Esophagus mucosa (tissue), 1 donor: Measurements from ENCODE around the gene AP1B1. TPM values are rescaled to one million over a fixed set of nuclear protein-coding genes. Genes with fewer than 3 reads are reported as not detected.
"Not testable (repeated sequence)": the region's sequence is repeated elsewhere in the genome, so short reads cannot be mapped to it uniquely, and the experiment has no call there.

Experiments used
- ATAC-seq: fragments of 200-7000 bp; cut with Tn5 transposase; one replicate; pipeline ENCODE4 v1.9.1; 2020
- total RNA-seq: library from RNA; stranded (reverse); gene quantifications from one replicate; pipeline ENCODE4 v1.2.4, GENCODE V29; 2023
- donor health status: DM: yes; HTN: yes; CAD: no.

AP1B1 gene
- total RNA-seq, 1 donor from 2014 or later, result 80.8 TPM

DNA sequence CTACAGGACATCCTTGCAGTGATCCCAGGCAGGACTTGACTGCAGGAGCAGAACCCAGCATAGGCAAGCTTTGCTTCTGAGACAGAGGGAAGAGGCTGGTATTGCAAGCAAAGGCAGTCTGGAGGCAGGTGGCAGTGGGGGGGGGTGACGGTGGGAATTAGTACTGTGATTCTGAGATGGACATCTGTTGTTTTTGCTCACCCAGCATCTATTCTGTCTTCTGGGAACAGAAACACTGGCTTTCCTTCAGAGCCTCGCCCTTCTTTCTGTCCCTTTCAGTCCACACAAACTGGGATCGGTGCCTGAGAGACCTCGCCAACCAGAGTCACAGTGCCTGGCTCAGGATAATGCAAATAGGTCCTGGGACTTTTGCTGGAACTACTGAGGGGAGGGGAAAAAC lies 41.7 kb downstream of the AP1B1 start:
- ATAC-seq, result no peak

DNA sequence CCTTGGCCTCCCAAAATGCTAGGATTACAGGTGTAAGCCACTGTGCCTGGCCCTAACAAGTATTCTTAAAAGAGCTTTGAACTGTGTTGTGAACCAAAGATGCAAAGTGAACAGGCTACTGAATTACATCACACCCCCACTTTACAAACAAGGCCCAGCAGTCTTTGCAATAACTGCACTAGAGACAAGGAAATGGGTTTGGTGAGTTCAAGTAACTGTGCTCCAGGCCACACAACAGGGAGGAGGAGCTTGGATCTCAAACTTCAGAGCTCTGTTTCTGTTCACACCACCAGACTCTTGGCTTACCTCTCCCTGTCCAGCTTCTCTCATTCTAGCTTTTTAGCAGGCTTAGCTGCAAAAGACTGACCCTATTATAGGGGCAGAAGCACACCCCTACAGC lies 42.4 kb downstream of the AP1B1 start:
- ATAC-seq, result no peak

DNA sequence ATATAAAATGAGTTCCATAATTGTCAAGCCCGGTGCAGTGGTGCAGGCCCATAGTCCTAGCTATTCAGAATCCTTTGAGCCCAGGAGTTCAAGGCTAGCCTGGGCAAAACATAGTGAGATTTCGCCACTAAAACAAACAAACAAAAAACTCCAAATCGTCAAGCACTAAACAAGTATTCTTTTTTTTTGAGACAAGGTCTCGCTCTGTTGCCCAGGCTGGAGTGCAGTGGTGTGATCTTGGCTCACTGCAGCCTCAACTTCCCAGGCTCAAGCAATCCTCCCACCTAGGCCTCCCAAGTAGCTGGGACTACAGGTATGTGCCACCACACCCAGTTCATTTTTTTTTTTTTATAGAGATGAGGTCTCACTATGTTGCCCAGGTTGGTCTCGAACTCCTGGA lies 43.5 kb downstream of the AP1B1 start:
- ATAC-seq, result not testable (repeated sequence)

DNA sequence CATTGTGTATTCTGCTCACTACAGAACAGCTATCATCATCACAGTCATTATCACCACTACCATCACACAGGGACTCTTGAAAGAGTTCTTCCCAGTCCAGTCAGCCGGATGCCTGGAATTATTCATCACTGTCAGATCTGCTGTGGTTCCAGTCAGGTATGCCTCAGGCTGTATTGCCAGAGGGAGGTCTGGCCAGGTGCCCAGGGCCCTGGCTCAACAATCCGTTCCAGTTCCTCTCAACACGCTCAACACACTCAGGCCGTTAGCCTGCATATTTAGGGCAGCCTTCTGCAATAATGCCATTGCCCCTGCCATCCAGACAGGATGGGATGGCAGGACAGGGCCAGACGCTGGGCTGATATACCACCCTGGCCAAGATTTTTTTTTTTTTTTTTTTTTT lies 44.2 kb downstream of the AP1B1 start:
- ATAC-seq, result peak; percentile 34

DNA sequence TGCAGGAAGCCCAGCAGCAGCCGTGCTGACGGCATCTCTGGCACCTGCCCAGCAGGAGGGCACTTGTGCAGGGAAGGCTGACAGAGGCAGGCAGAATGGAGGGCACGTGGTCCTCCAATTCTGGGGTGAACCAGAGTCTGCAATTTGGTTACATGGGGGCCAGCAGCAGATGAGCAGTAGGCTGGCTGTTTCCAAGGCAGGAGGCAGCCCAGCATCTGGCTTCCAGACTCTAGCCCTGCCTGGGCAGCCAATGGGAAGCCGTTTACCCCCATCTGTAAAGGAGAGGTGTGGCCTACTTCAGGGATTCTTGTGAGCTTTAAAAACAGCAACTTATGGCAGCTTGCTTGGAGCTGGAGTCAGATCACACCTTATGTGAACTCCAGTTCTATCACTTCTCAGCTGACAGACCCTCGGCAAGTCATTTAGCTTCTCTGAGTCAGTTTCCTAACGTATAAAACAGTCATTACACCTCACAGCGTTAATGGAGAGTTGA lies 45.0 kb downstream of the AP1B1 start:
- no peak for ATAC-seq

DNA sequence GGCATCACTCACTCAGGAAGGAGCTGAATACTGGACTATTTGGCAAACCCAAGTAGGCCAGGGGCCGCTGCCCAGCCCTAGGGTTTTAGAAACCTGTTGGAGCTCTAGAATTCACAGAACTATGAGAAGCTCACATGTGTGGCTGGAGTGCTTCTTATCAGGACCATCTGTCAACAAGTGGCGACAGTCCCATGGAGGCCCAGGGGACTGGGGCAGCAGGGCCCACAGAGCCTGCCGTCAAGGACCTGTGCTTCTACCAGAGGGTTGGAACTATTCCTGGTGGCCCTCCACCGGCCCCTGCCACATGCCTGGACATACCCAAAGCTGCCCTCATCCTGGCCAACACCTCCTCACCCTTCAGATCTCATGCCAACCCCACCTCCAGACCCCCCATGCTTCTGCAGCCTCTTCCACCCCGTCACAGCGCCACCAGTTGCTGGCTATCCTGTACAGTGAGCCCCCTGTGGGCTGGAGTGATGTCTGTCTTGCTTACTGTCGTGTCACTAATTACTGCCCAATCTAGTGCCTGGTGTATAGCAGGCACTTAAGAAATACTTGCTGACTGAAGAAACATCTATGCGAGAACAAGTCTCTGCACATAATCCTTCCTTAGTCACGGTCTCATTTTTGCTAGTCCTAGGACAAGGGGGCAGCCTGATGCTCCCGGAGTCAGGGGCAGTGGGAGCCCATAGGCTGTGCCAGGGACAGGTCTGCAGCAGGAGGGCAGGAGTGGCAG lies 45.6 kb downstream of the AP1B1 start:
- peak; percentile 6 for ATAC-seq

DNA sequence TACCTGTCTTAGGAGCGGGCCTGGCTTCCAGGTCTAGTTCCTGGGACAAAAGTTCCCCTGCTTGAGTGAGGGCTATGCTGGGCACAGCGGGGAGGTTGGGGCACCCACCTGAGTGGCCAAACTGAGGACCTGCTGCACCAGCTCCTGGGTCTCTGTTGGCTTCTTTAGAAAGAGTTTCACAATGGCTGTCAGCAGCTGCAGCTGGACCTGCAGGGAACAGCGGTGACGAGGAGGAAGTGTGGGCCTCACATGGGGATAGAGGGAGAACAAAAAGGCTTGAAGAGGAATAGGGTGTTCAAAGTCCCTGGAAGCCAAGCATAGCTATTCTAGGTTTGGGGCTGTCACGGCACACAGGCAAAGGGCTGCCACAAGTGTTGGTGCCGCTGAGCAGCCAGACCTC lies 46.2 kb downstream of the AP1B1 start:
- ATAC-seq, result no peak

DNA sequence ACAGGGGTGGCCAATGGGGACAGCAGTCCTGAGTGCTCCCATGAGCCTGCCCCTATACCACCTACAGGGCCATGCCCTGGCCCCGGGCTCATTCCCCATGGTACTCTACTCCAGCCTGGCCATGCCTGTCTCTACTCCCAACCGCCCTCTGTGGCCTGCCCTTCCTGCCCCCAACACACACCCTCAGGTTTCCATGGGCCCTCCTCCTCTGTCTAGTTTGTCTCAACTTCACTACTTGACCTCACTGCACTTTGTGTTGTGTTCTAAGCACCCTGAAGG lies 46.6 kb downstream of the AP1B1 start:
- ATAC-seq, result no peak

DNA sequence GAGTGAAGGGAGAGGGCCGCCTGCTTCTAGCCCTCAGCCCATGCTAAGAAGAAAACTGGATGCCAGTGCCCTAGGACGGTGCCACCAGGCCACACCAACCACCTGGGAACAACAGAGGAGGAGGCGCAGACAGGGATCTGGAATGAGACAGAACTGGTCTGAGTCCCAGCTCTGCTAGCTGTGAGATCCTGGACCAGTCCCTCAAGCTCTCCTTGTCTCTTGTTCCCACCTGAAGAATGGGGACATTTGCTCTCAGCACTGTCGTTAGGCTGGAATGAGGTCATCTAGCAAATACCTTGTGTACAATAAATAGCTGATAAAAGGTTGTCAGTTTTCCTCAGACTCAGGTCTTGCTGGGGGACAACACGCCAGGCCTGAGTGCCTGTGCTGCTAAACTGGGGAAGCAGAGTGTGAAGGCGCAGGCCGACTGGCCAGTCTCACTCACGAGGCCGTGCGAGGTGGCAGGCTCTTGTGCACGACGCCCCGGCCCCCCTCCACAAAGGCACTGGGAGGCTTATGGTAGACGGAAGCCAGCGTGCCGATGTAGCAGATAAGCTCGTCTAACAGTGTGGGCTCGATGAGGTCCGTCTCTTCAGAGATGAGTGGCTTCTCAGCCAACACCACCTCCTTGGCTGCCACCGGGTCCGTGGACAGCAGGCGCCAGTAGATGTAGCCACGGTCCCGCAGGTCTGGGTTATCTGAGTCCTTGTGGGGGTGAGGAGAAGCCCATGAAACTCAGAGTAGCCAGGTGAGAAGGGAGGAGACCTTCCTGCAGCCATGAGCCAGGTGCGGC lies 47.1 kb downstream of the AP1B1 start:
- no peak for ATAC-seq

DNA sequence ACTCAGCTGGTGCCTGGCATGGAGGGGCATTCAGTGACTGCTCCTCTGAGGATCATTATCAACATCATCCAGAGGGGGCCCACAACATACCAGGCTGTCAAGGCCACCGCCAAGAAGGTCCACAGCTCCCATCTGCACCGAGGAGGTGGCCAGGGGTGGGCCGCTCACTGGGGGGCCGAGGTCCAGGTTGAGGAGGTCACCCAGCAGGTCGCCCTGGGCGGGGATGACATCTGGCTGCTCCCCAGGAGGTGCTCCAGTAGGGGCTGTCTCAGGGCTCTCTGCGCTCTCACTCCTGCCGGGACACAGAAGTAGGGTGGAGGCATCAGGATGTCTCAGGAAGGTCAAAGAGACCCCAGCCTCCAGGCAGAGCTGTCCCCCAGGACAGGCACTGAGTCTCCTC lies 47.8 kb downstream of the AP1B1 start:
- ATAC-seq, result no peak

DNA sequence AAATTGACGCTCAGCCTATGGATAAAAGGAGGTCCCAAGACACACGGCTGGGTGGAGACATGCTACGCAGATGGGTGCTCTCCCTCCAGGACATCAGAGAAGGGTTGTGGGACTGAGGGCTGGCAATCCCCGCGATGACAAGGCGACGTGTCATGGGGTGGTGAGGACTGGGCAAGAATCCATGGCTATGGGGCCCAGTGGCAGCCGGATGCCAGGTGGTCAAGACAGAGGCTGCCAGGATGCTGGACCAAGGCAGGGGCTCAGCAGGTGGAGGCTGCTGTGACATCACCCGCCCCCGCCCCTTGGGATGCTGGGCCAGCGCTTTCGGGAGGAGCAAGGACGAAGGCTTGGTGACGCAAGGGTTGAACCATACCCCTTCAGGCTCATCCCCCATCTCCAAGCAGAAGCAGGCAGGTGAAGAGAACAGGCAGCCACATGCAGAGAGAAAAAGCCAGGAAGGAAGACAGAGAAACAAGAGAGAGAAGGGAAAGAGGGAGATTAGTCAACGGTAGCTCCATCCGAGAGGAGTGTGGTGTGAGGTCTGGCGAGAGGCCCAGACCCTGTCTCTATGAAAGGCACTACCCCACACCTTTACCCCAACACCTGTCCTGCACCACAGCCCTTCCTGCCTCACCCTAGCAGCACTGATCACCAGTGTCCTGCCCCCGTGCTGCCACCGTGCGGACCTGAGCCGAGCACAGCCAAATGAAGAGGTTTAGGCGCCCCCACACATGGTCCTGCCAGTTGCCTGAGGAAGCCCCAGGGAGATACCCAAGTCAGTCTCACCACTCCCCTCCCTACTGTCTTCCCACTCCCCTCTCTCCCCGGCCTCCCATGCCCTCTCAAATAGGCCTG lies 48.8 kb downstream of the AP1B1 start:
- peak; percentile 49 for ATAC-seq

DNA sequence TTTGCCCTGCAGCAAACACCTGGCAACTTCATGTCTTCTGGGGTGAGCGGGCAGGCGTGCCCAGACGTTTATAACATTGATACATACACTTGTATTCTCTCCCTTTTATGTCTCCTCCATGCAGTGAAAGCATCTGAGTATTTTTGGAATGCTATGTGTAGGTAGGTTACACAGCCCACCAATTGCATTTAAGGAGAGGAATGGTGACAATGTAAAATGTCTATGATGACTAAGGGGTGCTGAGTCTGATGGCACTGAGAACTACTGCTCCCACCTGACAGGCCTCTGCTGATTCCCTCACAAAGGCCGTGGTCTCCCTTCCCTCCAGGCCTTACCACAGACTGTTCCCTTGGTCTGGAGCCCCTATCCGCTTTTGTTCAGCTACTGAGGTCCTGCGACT lies 50.0 kb downstream of the AP1B1 start:
- no peak for ATAC-seq

DNA sequence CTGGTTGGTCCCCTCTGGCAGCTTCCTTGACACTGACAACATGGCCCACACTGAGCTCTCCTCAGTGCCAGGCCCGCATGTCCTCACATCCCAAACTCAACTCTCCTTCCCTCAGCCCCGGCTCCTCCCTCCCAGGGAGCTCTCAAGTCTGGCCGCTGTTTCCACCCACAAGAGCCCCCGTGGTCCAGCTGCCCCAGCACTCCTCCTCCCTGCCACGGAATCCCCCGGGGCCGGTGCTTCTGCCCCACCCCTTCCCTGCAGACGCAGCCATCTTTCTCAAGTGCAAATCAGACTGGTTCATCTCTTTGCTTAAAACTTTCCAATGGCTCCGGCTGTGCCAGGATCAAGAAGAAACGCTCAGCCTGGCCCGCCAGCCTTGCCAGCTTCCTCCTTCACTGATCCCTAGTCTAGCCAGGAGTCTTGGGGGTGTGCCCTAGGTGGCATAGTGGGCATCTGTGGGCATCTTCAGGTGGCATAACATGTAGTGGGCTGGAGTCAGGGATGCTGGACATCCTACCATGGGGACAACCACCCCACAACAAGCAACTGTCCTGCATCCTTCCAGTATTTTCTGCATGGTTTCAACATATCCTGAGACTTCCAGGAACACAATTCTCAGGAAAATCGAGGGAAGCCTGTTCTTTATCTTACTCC lies 50.6 kb downstream of the AP1B1 start:
- no peak for ATAC-seq

DNA sequence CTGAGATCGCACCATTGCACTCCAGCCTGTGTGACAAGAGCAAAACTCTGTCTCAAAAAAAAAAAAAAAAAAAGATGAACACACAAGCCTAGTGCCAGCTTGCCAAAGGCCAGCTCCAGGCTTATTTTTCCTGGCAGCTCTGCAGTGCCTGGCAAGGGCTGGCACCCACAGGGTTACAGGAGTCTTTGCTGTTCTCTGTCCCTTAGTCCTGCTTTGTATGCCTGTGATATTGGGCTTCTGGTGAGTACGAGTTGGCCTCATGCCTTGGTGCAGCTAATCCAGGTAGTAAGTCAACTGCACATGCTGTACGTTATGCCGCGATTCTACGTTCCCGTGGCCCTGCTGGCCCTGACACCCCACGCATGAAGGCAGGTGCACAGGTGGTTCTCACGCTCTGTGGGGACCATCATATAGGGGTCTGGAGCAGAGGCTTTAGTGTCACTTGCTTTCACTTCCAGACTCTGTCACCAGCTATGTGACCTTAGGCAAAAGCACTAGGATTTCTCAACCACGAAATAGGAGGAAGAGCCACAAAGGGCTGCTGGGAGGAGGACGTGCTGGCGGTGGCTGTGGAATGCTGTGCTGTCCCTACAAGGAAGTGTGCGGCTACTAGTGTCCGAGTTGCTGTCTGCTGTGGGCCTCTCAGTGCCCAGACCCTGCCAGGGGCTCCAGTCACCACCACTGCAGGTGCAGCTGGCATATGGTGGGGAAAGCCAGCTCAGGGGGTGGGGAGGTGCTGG lies 51.4 kb downstream of the AP1B1 start:
- no peak for ATAC-seq

DNA sequence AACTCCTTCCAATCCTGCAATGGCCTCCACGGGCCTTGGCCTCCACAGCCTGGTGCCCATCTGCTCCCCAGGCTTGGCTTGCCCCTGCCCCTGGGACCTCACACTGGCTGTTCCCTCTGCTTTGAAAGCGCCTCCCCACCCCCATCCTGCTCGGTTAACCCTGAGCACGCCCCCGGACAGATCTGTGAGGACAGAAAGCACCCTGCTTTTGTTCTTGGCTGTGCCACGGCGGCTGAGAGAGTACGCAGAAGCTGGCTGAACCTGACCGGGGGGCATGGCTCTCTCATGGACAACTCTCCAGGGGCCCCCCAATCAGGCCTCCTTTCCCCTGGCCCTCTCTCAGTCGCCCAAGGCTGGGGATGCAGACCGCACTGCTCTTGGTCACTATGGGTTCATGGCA lies 52.7 kb downstream of the AP1B1 start:
- no peak for ATAC-seq

DNA sequence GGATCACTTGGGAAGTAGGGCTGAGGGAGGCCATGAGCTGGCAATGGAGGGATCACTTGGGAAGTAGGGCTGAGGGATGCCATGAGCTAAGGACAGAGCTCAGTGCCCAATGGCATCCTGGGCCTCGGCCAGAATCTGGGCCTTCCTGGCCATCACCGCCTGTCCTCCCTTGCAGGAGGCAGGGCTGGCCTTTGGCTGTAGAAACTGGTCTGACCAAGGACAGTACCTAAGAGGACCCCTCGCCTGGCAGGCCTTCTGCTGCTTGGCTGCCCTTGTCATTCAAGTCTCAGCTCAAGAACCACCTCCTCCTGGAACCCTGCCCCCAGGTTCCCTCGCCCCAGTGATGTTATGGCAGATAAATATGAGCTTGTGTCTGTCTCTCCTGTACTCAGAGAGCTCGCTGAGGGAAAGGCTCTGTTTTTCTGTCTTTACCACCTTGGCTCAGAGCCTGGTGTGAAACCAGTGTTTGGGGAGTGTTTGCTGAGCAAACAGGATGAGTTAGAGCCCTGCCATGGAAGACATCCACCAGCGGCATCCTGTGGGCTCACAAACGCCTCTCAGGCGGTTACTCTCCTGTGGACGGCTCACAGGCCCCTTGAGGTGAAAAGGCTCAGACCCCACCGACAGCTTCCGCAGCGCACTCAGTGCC lies 53.5 kb downstream of the AP1B1 start:
- no peak for ATAC-seq

DNA sequence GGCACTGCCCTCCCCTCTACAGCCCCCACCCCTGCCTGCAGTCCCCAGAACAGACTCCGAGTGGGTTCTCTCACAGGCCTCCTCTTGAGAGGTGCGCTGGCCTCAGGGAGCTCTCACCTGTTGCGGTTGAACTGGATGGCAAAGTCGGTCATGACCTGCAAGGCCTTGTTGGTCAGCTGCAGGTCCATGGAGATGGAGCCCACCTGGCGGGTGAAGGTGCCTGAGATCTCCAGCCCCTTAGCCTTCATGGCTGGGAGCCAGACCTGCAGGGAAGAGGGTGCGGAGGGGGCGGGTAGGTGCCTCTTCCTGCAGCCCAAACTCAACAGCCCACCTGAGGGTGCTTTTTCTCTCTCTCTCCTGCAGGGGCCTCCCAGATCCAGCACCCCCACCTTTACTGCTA lies 54.2 kb downstream of the AP1B1 start:
- no peak for ATAC-seq

DNA sequence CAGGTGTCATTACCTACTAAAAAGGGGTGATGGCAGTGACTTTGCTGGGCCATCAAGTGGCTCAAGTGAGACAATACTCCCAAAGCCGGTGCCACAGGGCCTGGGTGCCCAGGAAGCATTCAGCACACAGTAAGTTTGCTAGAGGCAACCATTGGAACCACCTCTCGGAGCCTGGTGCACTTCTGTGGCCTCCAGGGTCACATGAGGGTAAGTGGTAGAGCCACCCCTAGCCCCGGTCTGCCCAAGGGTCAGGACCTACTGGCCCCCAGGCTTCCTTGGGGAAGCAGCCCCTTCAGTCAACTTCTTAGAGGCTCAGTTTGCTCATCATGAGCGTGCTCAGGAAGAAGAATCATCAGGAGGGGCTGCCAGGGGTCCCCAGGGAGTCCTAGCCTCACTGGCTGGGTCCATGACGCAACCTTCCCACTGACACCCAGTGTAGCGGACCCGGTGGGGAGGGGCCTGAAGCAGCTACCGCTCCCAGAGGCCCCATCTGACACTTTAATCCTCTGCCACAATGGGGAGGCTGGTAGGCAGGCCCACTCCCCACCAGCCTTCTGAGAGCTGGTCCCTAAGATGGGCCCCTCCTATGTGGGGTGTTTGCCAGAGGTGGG lies 55.4 kb downstream of the AP1B1 start:
- ATAC-seq, result no peak

DNA sequence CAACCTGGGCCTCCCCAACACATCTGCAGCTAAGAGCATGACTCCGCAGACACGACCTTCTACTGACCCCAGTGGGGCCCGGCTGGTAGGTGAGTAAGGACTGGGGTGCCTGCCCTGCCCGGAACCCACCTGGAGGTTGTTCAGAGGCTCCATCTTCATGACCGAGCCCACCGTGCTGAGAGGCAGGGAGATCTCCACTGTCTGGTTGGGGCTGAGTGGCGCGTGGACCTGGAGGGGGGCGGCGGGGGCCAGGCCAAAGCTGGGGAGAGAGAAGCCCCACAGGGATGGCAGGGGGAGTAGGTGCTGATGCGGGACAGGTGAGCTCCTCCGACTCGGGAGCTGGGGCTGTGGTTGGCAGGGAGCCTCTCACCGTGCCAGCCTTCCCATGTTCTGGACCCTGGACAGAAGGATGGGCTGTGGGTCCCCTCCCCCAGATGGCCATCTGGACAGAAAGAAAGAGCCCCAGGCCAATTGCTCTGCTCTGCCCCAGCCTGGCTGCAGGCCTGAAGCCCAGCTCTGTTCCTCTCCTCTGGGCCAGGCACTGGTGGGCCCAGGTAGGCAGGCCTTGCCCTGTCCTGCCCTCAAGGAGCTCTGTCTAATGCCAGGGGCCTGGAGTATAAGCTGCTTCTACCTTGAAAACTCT lies 56.6 kb downstream of the AP1B1 start:
- ATAC-seq, result no peak

DNA sequence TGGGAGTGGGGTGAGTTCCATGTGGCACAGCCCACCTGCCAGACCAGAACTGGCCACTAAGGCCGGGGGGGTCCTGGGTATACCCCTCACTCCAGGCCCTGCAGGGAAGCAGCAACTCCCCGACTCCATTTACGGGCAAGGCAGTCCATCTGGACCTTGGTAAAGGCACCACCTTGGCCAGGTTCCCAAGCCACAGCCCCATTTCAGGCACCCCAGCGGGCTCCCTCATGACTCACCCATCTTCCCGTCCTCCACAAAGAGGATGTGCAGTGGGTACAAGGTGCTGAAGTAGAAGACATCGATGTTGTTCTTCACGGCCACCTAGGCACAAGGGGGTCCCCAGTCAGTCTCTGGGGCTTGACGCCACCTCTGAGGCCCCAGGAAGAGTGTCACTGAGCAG lies 57.2 kb downstream of the AP1B1 start:
- ATAC-seq, result no peak

DNA sequence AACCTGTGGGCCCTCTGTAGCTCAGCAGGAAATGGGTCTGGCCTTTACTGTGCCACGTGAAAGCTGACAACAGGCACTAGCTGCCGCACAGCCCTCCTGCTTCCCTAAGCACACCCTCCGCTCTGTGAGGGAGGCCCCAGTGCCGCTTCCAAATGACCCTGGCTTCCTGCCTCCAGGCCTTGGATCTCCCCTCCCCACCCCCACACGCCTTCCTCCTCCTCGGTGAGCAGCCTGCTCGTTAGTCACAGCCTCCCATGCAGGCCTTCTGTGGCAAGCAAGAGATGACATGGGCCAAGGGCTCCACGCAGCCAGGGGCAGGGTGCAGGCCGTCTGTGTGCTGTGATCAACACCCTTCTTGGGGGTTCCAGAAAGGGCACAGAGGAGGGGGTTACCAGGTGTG lies 57.6 kb downstream of the AP1B1 start:
- ATAC-seq, result no peak
